ENCODE measurements around the gene ELOVL3. TPM values are rescaled to one million over a fixed set of nuclear protein-coding genes. Genes with fewer than 3 reads are reported as not detected.
"Not testable (repeated sequence)": the region's sequence is repeated elsewhere in the genome, so short reads cannot be mapped to it uniquely, and the experiment has no call there.

The ELOVL3 gene
- total RNA-seq, 2 experiments from 2014 or later = 0.48 TPM; not detected in 1

- CTCF ChIA-PET (ENCODE audit: unreplicated experiment); H3K36me3 ChIP-seq (ENCODE audit: insufficient read depth, low read length); intact Hi-C loops (cut with micrococcal nuclease; ENCODE audit: unreplicated experiment); H2AFZ ChIP-seq (ENCODE audit: low read length); H3K9me2 ChIP-seq (ENCODE audit: insufficient read depth, low read length); H3K4me3 ChIP-seq (ENCODE audit: low read depth, low read length, poor library complexity, severe bottlenecking); POLR2A ChIA-PET; H3K4me1 ChIP-seq (ENCODE audit: insufficient read depth, low read length, poor library complexity, severe bottlenecking); H3K27ac ChIP-seq (ENCODE audit: low read depth, low read length, poor library complexity, severe bottlenecking); DNase-seq (ENCODE audit: low spot score); BruUV-seq (replicated peaks); H3K4me2 ChIP-seq (ENCODE audit: low read length); H4K20me1 ChIP-seq (ENCODE audit: insufficient read depth, low read length); H3K79me2 ChIP-seq (ENCODE audit: insufficient read depth, low read depth, low read length): not testable (repeated sequence)
- 0 out of 2 replicates have a peak, but pooled peaks cover 12% of the 10 kb centered on the region for H3K9me3 ChIP-seq (ENCODE audit: low read length)
These were observed 36.9 kb upstream of the ELOVL3 start for GRCh38 chr10:102188941-102189898.

GRCh38 chr10:102191956-102192355, 34.1 kb upstream of the ELOVL3 start:
- CTCF ChIA-PET (ENCODE audit: unreplicated experiment) = no interaction called here
- no peaks in the 10 kb centered on the region for H3K36me3 ChIP-seq (ENCODE audit: insufficient read depth, low read length)
- intact Hi-C loops (cut with micrococcal nuclease; ENCODE audit: unreplicated experiment) = no loop called here
- POLR2A ChIA-PET = no interaction called here
- no peak overlapping the region for H2AFZ ChIP-seq (ENCODE audit: low read length)
- H4K20me1 ChIP-seq (ENCODE audit: insufficient read depth, low read length) = no peaks in the 10 kb centered on the region
- H3K79me2 ChIP-seq (ENCODE audit: insufficient read depth, low read depth, low read length) = no peaks in the 10 kb centered on the region
- no peak overlapping the region for H3K4me2 ChIP-seq (ENCODE audit: low read length)
- TF ChIP-seq EZH2phosphoT487 (IDR thresholded peaks at IDR 0.05; ENCODE audit: borderline replicate concordance, low read depth, low read length) = no peak
- no peak for TF ChIP-seq CTCF (conservative IDR thresholded peaks at IDR 0.05; ENCODE audit: low read length)
- DNase-seq (ENCODE audit: low spot score) = no peak
- H3K4me3 ChIP-seq (ENCODE audit: low read depth, low read length, poor library complexity, severe bottlenecking) = no peak overlapping the region
- H3K9me3 ChIP-seq (ENCODE audit: low read length) = 0 out of 2 replicates have a peak, but pooled peaks cover 5% of the 10 kb centered on the region
- H3K27ac ChIP-seq (ENCODE audit: low read depth, low read length, poor library complexity, severe bottlenecking) = no peak overlapping the region
- no peaks in the 10 kb centered on the region for H3K4me1 ChIP-seq (ENCODE audit: insufficient read depth, low read length, poor library complexity, severe bottlenecking)
- no TSS peak for BruUV-seq (replicated peaks)
- H3K9me2 ChIP-seq (ENCODE audit: insufficient read depth, low read length) = no peaks in the 10 kb centered on the region

GRCh38 chr10:102195296-102195870, 30.7 kb upstream of the ELOVL3 start:
- H3K27ac ChIP-seq (ENCODE audit: low read depth, low read length, poor library complexity, severe bottlenecking) = no peak overlapping the region
- BruUV-seq (replicated peaks) = no TSS peak
- H3K79me2 ChIP-seq (ENCODE audit: insufficient read depth, low read depth, low read length) = no peaks in the 10 kb centered on the region
- H3K4me3 ChIP-seq (ENCODE audit: low read depth, low read length, poor library complexity, severe bottlenecking) = no peak overlapping the region
- intact Hi-C loops (cut with micrococcal nuclease; ENCODE audit: unreplicated experiment) = no loop called here
- no peaks in the 10 kb centered on the region for H4K20me1 ChIP-seq (ENCODE audit: insufficient read depth, low read length)
- DNase-seq (ENCODE audit: low spot score) = no peak
- no peak overlapping the region for H2AFZ ChIP-seq (ENCODE audit: low read length)
- no peaks in the 10 kb centered on the region for H3K9me2 ChIP-seq (ENCODE audit: insufficient read depth, low read length)
- H3K4me1 ChIP-seq (ENCODE audit: insufficient read depth, low read length, poor library complexity, severe bottlenecking) = no peaks in the 10 kb centered on the region
- 0 out of 2 replicates have a peak, but pooled peaks cover 5% of the 10 kb centered on the region for H3K9me3 ChIP-seq (ENCODE audit: low read length)
- no peak overlapping the region for H3K4me2 ChIP-seq (ENCODE audit: low read length)
- no peak for TF ChIP-seq CTCF (conservative IDR thresholded peaks at IDR 0.05; ENCODE audit: low read length)
- TF ChIP-seq EZH2phosphoT487 (IDR thresholded peaks at IDR 0.05; ENCODE audit: borderline replicate concordance, low read depth, low read length) = no peak
- POLR2A ChIA-PET = interaction anchor here (0.7 kb wide), 1 partner anchor 102 kb away, joined by 3 read pairs; no protein-coding TSS in a partner anchor
- no peaks in the 10 kb centered on the region for H3K36me3 ChIP-seq (ENCODE audit: insufficient read depth, low read length)
- CTCF ChIA-PET (ENCODE audit: unreplicated experiment) = no interaction called here

Measured in OCI-LY7 (cell line).